HTR-8/SVneo (cell line): ENCODE measurements around the gene PRRT2.
"Not testable (repeated sequence)": the region's sequence is repeated elsewhere in the genome, so short reads cannot be mapped to it uniquely, and the experiment has no call there.

Experiments used
- DNase-seq: peaks from one replicate; pipeline ENCODE4 v3.0.0; 2011; ENCODE audit warnings: low spot score, mixed read lengths; ENCODE audit not compliant: insufficient read length
- FAIRE-seq: peaks from 2 replicates; lab custom pipeline; 2011; peaks lifted over from hg19 to GRCh38; lab: Jason Lieb, UNC

PRRT2 gene

GRCh38 chr16:29811896-29812665, at the start of gene PRRT2:
Gene PRRT2 (plus strand): TSS chr16:29812193. CDS start chr16:29813055, 862 bp downstream.
- DNase-seq (peak; percentile 37), FAIRE-seq (no peak)

- DNase-seq (no peak), FAIRE-seq (no peak)
Measured at GRCh38 chr16:29763326-29763725, 48.7 kb upstream of the PRRT2 start.

GRCh38 chr16:29765167-29766032, 46.6 kb upstream of the PRRT2 start:
- DNase-seq: no peak
- FAIRE-seq: no peak

- FAIRE-seq: no peak
- DNase-seq: no peak
Measured at GRCh38 chr16:29766571-29766970, 45.4 kb upstream of the PRRT2 start.

- no peak for FAIRE-seq
Measured at GRCh38 chr16:29767062-29767461, 44.9 kb upstream of the PRRT2 start.

GRCh38 chr16:29769507-29769906, 42.5 kb upstream of the PRRT2 start:
- no peak for FAIRE-seq

More at GRCh38 chr16:29767062-29767461, 44.9 kb upstream of the PRRT2 start:
- DNase-seq: no peak

GRCh38 chr16:29770250-29770929, 41.6 kb upstream of the PRRT2 start:
- DNase-seq (no peak), FAIRE-seq (no peak)

More at GRCh38 chr16:29769507-29769906, 42.5 kb upstream of the PRRT2 start:
- DNase-seq: no peak

GRCh38 chr16:29772330-29772729, 39.7 kb upstream of the PRRT2 start:
- FAIRE-seq, DNase-seq: not testable (repeated sequence)

GRCh38 chr16:29774730-29775129, 37.3 kb upstream of the PRRT2 start:
- no peak for DNase-seq
- FAIRE-seq: no peak

- FAIRE-seq (no peak), DNase-seq (peak; percentile 69)
Measured at GRCh38 chr16:29775742-29776408, 36.1 kb upstream of the PRRT2 start.

- no peak for FAIRE-seq
- no peak for DNase-seq
Measured at GRCh38 chr16:29777576-29778350, 34.2 kb upstream of the PRRT2 start, which contains the start of gene ZG16. Gene ZG16 (plus strand): TSS chr16:29778256. CDS start chr16:29779267, 1,011 bp downstream.

GRCh38 chr16:29779474-29779873, 32.5 kb upstream of the PRRT2 start:
- no peak for DNase-seq
- no peak for FAIRE-seq

- FAIRE-seq, DNase-seq: not testable (repeated sequence)
Measured at GRCh38 chr16:29783094-29783953, 28.7 kb upstream of the PRRT2 start.

GRCh38 chr16:29784157-29784556, 27.8 kb upstream of the PRRT2 start:
- no peak for FAIRE-seq
- DNase-seq: no peak

- FAIRE-seq: no peak
Measured at GRCh38 chr16:29784901-29785500, 27.0 kb upstream of the PRRT2 start.

GRCh38 chr16:29787155-29787554, 24.8 kb upstream of the PRRT2 start:
- DNase-seq, FAIRE-seq: not testable (repeated sequence)

More at GRCh38 chr16:29784901-29785500, 27.0 kb upstream of the PRRT2 start:
- DNase-seq: no peak

GRCh38 chr16:29789775-29790182, 22.2 kb upstream of the PRRT2 start:
- DNase-seq (no peak), FAIRE-seq (no peak)
